D721Med (cell line): Measurements from ENCODE around the gene PLEKHA5.
"Not testable (repeated sequence)": the region's sequence is repeated elsewhere in the genome, so short reads cannot be mapped to it uniquely, and the experiment has no call there.

Experiments
- DNase-seq: peaks from one replicate; pipeline ENCODE4 v3.0.0; 2011; ENCODE audit warnings: low spot score; ENCODE audit not compliant: insufficient read length
- FAIRE-seq: peaks from 2 replicates; lab custom pipeline; 2011; peaks lifted over from hg19 to GRCh38; lab: Jason Lieb, UNC
- TF ChIP-seq, protein P1 (sequence below): IDR thresholded peaks from 2 replicates; pipeline ENCODE4 v1.5.1; 2012; ENCODE audit warnings: mild to moderate bottlenecking, control low read depth; ENCODE audit not compliant: insufficient read depth; ENCODE audit errors: missing control alignments

PLEKHA5 gene

DNA sequence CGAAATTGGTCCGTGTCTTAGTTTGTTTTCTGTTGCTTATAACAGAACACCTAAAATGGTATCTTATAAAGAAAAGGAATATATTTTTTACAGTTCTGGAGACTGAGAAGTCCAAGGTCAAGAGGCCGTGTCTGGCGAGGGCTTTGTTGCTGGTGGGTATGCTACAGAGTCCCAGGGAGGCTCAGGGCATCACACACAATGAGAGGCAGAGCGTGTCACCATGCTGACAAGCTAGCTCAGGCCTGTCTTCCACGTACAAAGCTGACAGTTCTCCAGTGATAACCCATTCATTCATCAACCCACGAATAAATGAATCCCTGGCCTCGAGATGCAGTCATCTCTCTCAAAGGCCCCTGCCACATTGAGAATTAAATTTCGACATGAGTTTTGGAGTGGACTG, 253.0 kb downstream of the PLEKHA5 start:
- DNase-seq (no peak), FAIRE-seq (no peak)
- TF ChIP-seq, protein P1, sequence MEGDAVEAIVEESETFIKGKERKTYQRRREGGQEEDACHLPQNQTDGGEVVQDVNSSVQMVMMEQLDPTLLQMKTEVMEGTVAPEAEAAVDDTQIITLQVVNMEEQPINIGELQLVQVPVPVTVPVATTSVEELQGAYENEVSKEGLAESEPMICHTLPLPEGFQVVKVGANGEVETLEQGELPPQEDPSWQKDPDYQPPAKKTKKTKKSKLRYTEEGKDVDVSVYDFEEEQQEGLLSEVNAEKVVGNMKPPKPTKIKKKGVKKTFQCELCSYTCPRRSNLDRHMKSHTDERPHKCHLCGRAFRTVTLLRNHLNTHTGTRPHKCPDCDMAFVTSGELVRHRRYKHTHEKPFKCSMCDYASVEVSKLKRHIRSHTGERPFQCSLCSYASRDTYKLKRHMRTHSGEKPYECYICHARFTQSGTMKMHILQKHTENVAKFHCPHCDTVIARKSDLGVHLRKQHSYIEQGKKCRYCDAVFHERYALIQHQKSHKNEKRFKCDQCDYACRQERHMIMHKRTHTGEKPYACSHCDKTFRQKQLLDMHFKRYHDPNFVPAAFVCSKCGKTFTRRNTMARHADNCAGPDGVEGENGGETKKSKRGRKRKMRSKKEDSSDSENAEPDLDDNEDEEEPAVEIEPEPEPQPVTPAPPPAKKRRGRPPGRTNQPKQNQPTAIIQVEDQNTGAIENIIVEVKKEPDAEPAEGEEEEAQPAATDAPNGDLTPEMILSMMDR = no peak

DNA sequence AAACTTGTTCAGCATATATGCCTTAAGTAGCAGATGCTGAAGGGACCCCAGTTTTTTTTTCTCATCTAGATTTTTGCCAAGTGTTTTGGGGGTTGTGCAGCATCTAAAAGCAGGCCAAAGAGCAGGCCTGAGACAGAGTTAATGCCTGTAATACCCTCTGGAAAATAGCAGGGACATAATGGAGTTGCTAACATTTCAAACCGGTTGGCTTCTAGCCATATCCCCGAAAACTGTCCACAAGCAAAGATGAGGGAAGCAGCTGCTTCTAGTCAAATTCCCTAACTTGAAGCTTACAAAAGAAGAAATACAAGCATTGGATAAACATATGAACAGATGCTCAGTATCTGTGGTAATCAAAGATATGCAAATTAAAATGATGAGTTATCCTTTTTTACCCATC, 257.6 kb downstream of the PLEKHA5 start:
- DNase-seq = no peak
- FAIRE-seq = no peak
- TF ChIP-seq, protein P1 = no peak

DNA sequence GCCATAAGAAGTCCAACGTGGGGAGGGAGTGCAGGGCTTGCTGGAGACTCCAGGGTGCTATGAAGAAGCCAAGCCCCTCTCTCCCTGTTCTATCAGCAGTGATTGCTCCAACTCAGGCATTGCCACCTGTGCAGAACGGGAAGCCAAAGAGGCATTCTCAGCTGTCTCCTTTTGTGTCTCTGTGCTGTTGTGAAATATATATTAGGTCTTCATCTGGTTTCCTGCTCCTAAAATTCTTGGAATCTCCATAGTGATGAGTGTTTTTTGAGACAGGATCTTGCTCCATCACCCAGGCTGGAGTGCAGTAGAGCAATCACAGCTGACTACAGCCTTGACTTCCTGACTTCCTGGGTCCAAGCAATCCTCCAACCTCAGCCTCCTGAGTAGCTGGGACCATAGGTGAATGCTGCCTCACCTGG, 258.6 kb downstream of the PLEKHA5 start:
- FAIRE-seq (no peak), DNase-seq (no peak)
- TF ChIP-seq, protein P1 = no peak

DNA sequence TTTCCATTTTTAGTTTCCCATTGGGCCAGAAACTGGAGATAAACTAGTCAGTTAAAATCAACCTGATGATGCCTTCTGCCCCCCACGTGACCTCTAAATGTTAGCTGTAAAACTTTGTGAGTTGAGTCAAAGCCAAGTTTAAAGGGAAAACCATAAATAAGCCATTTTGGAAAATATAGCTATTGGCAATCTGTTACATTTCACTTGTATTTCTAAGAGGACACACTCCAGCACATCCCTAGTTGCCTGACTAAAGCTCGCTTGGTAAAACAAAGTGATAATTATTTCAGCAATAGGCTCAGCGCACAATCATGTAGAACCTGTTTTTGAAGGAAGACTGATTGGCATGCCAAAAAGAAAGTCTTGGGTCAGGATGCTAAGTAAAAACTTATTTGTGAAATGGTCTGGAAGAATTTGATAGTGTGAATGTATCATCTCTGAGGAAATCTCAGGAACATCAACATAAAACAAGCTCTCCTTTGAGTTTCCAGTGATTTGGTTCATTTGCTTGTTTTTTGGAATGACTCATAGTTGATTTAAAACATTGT, 260.6 kb downstream of the PLEKHA5 start:
- no peak for DNase-seq

DNA sequence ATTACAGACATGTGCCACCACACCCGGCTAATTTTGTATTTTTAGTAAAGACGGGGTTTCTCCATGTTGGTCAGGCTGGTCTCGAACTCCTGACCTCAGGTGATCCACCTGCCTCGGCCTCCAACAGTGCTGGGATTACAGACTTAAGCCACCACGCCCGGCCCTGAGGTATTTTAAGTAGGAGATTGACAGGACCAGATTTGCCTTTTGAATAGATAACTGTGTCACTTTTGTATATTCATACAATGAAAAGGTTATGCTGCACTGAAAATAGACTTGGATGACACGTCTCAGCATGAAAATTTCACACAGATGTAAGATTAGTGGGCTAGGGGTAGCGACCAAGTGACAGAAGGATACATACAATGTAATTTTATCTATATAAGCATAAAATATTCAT, 263.1 kb downstream of the PLEKHA5 start:
- not testable (repeated sequence) for DNase-seq, FAIRE-seq

More for the DNA sequence above, 260.6 kb downstream of the PLEKHA5 start:
- TF ChIP-seq, protein P1 = no peak
- no peak for FAIRE-seq

DNA sequence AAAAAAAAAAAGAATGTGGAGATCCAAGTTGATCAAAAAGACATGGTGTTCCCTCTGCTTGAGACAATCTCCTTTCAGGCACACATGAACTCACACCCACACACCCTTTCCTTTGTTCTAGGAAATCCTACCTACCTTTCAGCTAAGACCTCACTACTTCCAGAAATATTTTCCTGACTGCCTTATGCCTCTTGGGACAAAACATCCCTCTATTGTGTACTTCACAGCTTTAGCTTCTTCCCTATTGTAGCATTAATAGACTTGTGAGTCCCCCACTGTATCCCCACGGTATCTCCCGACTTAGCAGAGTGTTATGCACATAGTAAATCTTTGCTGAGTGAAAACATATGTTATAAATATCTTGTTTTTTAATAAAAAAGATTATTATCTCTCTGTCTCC, 264.9 kb downstream of the PLEKHA5 start:
- FAIRE-seq = no peak
- no peak for DNase-seq
- TF ChIP-seq, protein P1 = no peak

DNA sequence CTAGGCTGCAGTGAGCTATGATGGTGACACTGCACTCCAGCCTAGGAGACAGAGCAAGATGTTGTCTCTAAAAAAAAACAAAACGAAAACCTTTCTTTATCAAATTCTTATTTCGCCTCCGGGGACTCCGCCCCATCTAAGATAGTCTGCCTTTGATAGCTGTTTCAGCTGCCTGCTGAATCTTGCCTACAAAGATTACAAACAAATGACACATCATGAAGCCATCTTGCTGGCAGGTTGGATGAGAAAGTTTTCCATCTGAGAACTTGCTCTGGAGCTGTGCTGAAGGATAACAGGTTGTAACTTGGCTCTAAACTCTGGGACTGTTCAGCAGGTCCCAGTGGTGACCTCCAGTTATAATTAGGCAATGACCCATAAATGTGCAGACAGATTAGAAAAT, 268.0 kb downstream of the PLEKHA5 start:
- no peak for DNase-seq
- FAIRE-seq = no peak
- TF ChIP-seq, protein P1 = no peak
